B cell (primary cell): ENCODE data around the gene EFNA5. TPM values are rescaled to one million over a fixed set of nuclear protein-coding genes. Genes with fewer than 3 reads are reported as not detected.

Source experiments
- ATAC-seq: fragments of 200-7000 bp; cut with Tn5 transposase; one replicate; pipeline ENCODE4 v1.10.0; 2021; ENCODE audit warnings: low read depth, mild to moderate bottlenecking, moderate number of reproducible peaks, moderate library complexity
- CTCF ChIA-PET: fragments of 350-600 bp; sonication (Branson Sonifier 250); formaldehyde crosslinking; loops from one replicate; lab custom pipeline; 2021; ENCODE audit warnings: antibody characterized with exemption, inconsistent platforms; lab: Charles Lee
- POLR2A ChIA-PET: fragments of 350-600 bp; sonication (Branson Sonifier 250); formaldehyde crosslinking; loops from one replicate; lab custom pipeline; 2021; ENCODE audit warnings: antibody characterized with exemption; lab: Charles Lee
- DNase-seq: peaks from one replicate; pipeline ENCODE4 v3.0.0; 2013
- H2AFZ ChIP-seq: 2 replicates; pipeline ENCODE4 v1.6.1; 2012; ENCODE audit warnings: mild to moderate bottlenecking, low read depth, low read length; ENCODE audit not compliant: insufficient read depth, poor library complexity, severe bottlenecking
- H3K27ac ChIP-seq, 2 donors: 1 replicate in 1 of 2; 2 replicates in 1 of 2; pipeline ENCODE4 v1.5.1; 2012 to 2013; ENCODE audit warnings: low read length in 2 of 2, mild to moderate bottlenecking in 2 of 2, moderate library complexity in 1 of 2
- H3K27me3 ChIP-seq, 4 experiments: fragments of 200-600 bp in 1 of 4; sonication (generic) in 1 of 4; replicated peaks in 1 of 4; 1 replicate in 2 of 4; 2 replicates in 2 of 4; pipeline versions ENCODE4 v1.6.1 to v1.7.0; 2013 to 2016; ENCODE audit warnings: low read length in 3 of 4, mild to moderate bottlenecking in 2 of 4, mixed read lengths in 1 of 4, moderate library complexity in 1 of 4; ENCODE audit not compliant: insufficient read depth in 4 of 4, control insufficient read depth in 3 of 4; ENCODE audit errors: control extremely low read depth in 1 of 4
- H3K36me3 ChIP-seq, 2 experiments: replicated peaks in 1 of 2; 1 replicate in 1 of 2; 2 replicates in 1 of 2; pipeline versions ENCODE4 v1.6.1 to v1.7.1; 2013; ENCODE audit warnings: low read length in 1 of 2; ENCODE audit not compliant: insufficient read depth in 2 of 2, control insufficient read depth in 1 of 2; ENCODE audit errors: control extremely low read depth in 1 of 2, extremely low read depth in 1 of 2
- H3K4me1 ChIP-seq, 2 donors: fragments of 200-600 bp in 1 of 2; sonication (generic) in 1 of 2; 1 replicate in 1 of 2; 2 replicates in 1 of 2; pipeline versions ENCODE4 v1.5.1 to v1.6.1; 2013 to 2017; ENCODE audit warnings: low read length in 2 of 2; ENCODE audit not compliant: control insufficient read depth in 2 of 2, insufficient read depth in 2 of 2
- H3K4me2 ChIP-seq: replicated peaks from 2 replicates; pipeline ENCODE3; 2012; ENCODE audit warnings: mild to moderate bottlenecking, low read depth, low read length; ENCODE audit not compliant: poor library complexity, severe bottlenecking
- H3K4me3 ChIP-seq, 5 experiments: fragments of 200-600 bp in 1 of 5; sonication (generic) in 1 of 5; 1 replicate in 3 of 5; 2 replicates in 2 of 5; pipeline versions ENCODE4 v1.5.1 to v1.7.0; 2011 to 2016; ENCODE audit warnings: low read length in 4 of 5, mild to moderate bottlenecking in 4 of 5, low read depth in 2 of 5, control low read depth in 1 of 5, moderate library complexity in 1 of 5; ENCODE audit not compliant: insufficient read depth in 1 of 5; ENCODE audit errors: control extremely low read depth in 1 of 5, extremely low read depth in 1 of 5
- H3K79me2 ChIP-seq: fragments of 200-600 bp; sonication (generic); one replicate; pipeline ENCODE4 v1.6.0; 2016; ENCODE audit warnings: low read length; ENCODE audit not compliant: control insufficient read depth, insufficient read depth
- H3K9ac ChIP-seq: fragments of 200-600 bp; sonication (generic); 2 replicates; pipeline ENCODE4 v1.6.1; 2017; ENCODE audit warnings: mild to moderate bottlenecking, low read length, moderate library complexity
- H3K9me3 ChIP-seq, 3 donors: one replicate each; pipeline versions ENCODE4 v1.6.1 to v1.7.1; 2013; ENCODE audit warnings: low read length in 2 of 3; ENCODE audit not compliant: control insufficient read depth in 2 of 3, insufficient read depth in 1 of 3; ENCODE audit errors: control extremely low read depth in 1 of 3
- H4K20me1 ChIP-seq: 2 replicates; pipeline ENCODE4 v1.6.0; 2012; ENCODE audit warnings: mild to moderate bottlenecking, low read length; ENCODE audit not compliant: insufficient read depth, control insufficient read depth, poor library complexity, severe bottlenecking
- H3K27ac Mint-ChIP-seq: one replicate; pipeline ENCODE4 v1.8.0; 2021; ENCODE audit warnings: mixed read lengths
- H3K27me3 Mint-ChIP-seq: one replicate; pipeline ENCODE4 v1.8.0; 2021; ENCODE audit warnings: mixed read lengths
- H3K4me1 Mint-ChIP-seq: one replicate; pipeline ENCODE4 v1.8.0; 2021; ENCODE audit warnings: mixed read lengths
- H3K4me3 Mint-ChIP-seq: one replicate; pipeline ENCODE4 v1.8.0; 2021; ENCODE audit warnings: mixed read lengths
- H3K9me3 Mint-ChIP-seq: one replicate; pipeline ENCODE4 v1.8.0; 2022; ENCODE audit warnings: mixed read lengths; ENCODE audit not compliant: insufficient read depth
- EZH2 ChIP-seq: IDR thresholded peaks from 2 replicates; pipeline ENCODE4 v1.6.1; 2012; ENCODE audit warnings: borderline replicate concordance, low read depth, mild to moderate bottlenecking, moderate library complexity, low read length; ENCODE audit not compliant: insufficient read depth, poor library complexity, severe bottlenecking
- WGBS: methylation state at CpG from one replicate; pipeline ENCODE4 v1.1.5; 2013; ENCODE audit warnings: missing lambda C conversion rate; ENCODE audit not compliant: insufficient coverage; 5-methylcytosine and 5-hydroxymethylcytosine counted together
- intact Hi-C: fragments of 100-400 bp; cut with micrococcal nuclease; formaldehyde crosslinking; loops from one replicate; pipeline ENCODE4 v1.10.0; 2022
- polyA plus RNA-seq: library from polyadenylated mRNA; depleted of rRNA; stranded (reverse); fragments of >200 nt; gene quantifications from 2 replicates; pipeline ENCODE4 v1.2.3, GENCODE V29; 2012
- total RNA-seq, 2 donors: library from RNA; stranded (reverse); fragments of 120-200 nt in 1 of 2; gene quantifications; 1 replicate in 1 of 2; 2 replicates in 1 of 2; pipeline versions ENCODE4 v1.2.3 to v1.2.4, GENCODE V29; 2013 to 2022
- TF ChIP-seq, protein P1 (sequence below): fragments of 200-600 bp; IDR thresholded peaks from one replicate; pipeline ENCODE4 v1.8.0; 2022; ENCODE audit warnings: antibody characterized with exemption, mild to moderate bottlenecking

EFNA5 gene
- total and polyA plus RNA-seq, 2 donors (not counting 1 experiment from before 2014, with no cell fraction given) = not detected

DNA sequence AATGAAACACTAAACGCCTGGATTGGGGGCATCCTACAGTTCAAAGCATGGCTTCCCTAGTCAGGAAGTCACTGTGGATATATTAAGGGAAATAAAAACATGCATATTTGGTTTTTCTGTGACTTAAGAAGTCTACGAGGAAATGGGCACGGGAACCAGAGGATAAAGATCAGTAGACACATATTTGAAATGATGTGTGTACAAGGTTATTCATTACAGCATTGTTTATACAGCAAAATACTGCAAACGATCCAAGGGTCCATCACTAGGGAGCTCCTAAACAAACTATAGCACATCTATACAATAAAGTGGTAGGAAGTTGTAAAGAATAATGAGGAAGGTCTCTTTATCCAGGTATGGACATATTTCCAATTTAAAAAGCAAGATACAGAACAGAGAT lies 71.8 kb downstream of the EFNA5 start:
- no peak overlapping the region for H3K9ac ChIP-seq
- POLR2A ChIA-PET = no interaction called here
- no peak for TF ChIP-seq EZH2
- TF ChIP-seq, protein P1, sequence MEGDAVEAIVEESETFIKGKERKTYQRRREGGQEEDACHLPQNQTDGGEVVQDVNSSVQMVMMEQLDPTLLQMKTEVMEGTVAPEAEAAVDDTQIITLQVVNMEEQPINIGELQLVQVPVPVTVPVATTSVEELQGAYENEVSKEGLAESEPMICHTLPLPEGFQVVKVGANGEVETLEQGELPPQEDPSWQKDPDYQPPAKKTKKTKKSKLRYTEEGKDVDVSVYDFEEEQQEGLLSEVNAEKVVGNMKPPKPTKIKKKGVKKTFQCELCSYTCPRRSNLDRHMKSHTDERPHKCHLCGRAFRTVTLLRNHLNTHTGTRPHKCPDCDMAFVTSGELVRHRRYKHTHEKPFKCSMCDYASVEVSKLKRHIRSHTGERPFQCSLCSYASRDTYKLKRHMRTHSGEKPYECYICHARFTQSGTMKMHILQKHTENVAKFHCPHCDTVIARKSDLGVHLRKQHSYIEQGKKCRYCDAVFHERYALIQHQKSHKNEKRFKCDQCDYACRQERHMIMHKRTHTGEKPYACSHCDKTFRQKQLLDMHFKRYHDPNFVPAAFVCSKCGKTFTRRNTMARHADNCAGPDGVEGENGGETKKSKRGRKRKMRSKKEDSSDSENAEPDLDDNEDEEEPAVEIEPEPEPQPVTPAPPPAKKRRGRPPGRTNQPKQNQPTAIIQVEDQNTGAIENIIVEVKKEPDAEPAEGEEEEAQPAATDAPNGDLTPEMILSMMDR = no peak
- no peaks in the 10 kb centered on the region for H4K20me1 ChIP-seq
- H2AFZ ChIP-seq = no peak overlapping the region
- H3K27me3 Mint-ChIP-seq = no peaks in the 10 kb centered on the region
- H3K4me3 Mint-ChIP-seq = no peak overlapping the region
- no peaks in the 10 kb centered on the region for H3K9me3 ChIP-seq
- H3K4me3 ChIP-seq = no peak overlapping the region
- intact Hi-C loops = no loop called here
- 100% methylated on average over 1 of the region's 4 CpGs for WGBS
- no peak overlapping the region for H3K27ac Mint-ChIP-seq
- no peak overlapping the region for H3K4me2 ChIP-seq
- H3K27ac ChIP-seq = no peak overlapping the region
- ATAC-seq = no peak
- H3K4me1 Mint-ChIP-seq = no peaks in the 10 kb centered on the region
- H3K4me1 ChIP-seq = no peaks in the 10 kb centered on the region
- no peaks in the 10 kb centered on the region for H3K36me3 ChIP-seq
- CTCF ChIA-PET = interaction anchor here (1.0 kb wide), 1 partner anchor 26 kb away, joined by 3 read pairs; no protein-coding TSS in a partner anchor
- DNase-seq = no peak
- H3K27me3 ChIP-seq = no peaks in the 10 kb centered on the region
- no peaks in the 10 kb centered on the region for H3K79me2 ChIP-seq
- H3K9me3 Mint-ChIP-seq = no peaks in the 10 kb centered on the region

DNA sequence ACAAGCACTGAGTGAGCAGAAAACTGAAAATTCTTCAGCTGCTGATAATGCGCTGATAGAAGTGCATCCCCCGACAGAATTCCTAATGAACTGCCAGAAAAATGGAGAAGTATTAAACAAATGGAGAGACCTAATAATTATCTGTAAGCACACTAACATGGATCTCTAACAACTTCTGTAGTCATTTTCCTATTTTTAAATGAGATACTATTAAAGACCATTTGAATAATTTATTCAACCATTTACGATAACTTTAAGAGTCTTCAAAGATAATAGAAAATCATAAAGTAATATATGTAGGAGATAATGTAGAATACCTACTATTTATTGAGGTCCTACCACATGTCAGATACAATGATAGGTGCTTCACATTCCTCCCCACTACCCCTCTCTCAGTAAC lies 72.9 kb downstream of the EFNA5 start:
- DNase-seq = no peak
- Histone ChIP-seq H3K36me3 (no peaks in the 10 kb centered on the region), H3K4me1 (no peaks in the 10 kb centered on the region), H4K20me1 (no peaks in the 10 kb centered on the region), H3K27me3 (no peaks in the 10 kb centered on the region), H3K27ac (no peak overlapping the region), H2AFZ (no peak overlapping the region), H3K79me2 (no peaks in the 10 kb centered on the region), H3K9me3 (no peaks in the 10 kb centered on the region), H3K4me2 (no peak overlapping the region), H3K9ac (no peak overlapping the region), H3K4me3 (no peak overlapping the region)
- H3K9me3 Mint-ChIP-seq = no peaks in the 10 kb centered on the region
- no CpG with 5 or more reads among the region's 3 CpGs for WGBS
- H3K4me1 Mint-ChIP-seq = no peaks in the 10 kb centered on the region
- intact Hi-C loops = no loop called here
- no peaks in the 10 kb centered on the region for H3K27me3 Mint-ChIP-seq
- ChIA-PET POLR2A (no interaction called here), CTCF (no interaction called here)
- no peak for TF ChIP-seq EZH2
- TF ChIP-seq, protein P1 = no peak
- no peak overlapping the region for H3K4me3 Mint-ChIP-seq
- no peak for ATAC-seq
- no peak overlapping the region for H3K27ac Mint-ChIP-seq
